Mesendoderm (in vitro differentiated cells): ENCODE results near the gene ARAP1.

Experiments used
- DNase-seq: peaks from one replicate; pipeline ENCODE4 v3.0.0; 2013
- H2AK5ac ChIP-seq: 2 replicates; pipeline ENCODE4 v1.6.1; 2013; ENCODE audit warnings: low read length, inconsistent platforms
- H2BK120ac ChIP-seq: 2 replicates; pipeline ENCODE4 v1.6.1; 2013; ENCODE audit warnings: low read depth, mild to moderate bottlenecking, low read length, moderate library complexity, mixed read lengths
- H2BK15ac ChIP-seq: replicated peaks from 2 replicates; pipeline ENCODE4 v1.6.1; 2013; ENCODE audit warnings: low read depth, mild to moderate bottlenecking, moderate library complexity
- H2BK5ac ChIP-seq: 2 replicates; pipeline ENCODE4 v1.6.1; 2013; ENCODE audit warnings: low read length, inconsistent platforms
- H3K18ac ChIP-seq: 2 replicates; pipeline ENCODE4 v1.6.1; 2013; ENCODE audit warnings: mild to moderate bottlenecking, low read length, mixed read lengths
- H3K23ac ChIP-seq: one replicate; pipeline ENCODE4 v1.6.1; 2013; ENCODE audit warnings: low read length
- H3K27ac ChIP-seq: 2 replicates; pipeline ENCODE4 v1.5.1; 2013; ENCODE audit warnings: low read depth, mild to moderate bottlenecking, inconsistent platforms, low read length, moderate library complexity
- H3K27me3 ChIP-seq: 2 replicates; pipeline ENCODE4 v1.6.1; 2013; ENCODE audit warnings: low read length, control low read depth, mild to moderate bottlenecking, inconsistent platforms; ENCODE audit not compliant: insufficient read depth, poor library complexity
- H3K36me3 ChIP-seq: 2 replicates; pipeline ENCODE4 v1.6.1; 2013; ENCODE audit warnings: low read length, inconsistent platforms; ENCODE audit not compliant: control insufficient read depth, insufficient read depth
- H3K4ac ChIP-seq: one replicate; pipeline ENCODE4 v1.6.1; 2013; ENCODE audit warnings: low read depth, mild to moderate bottlenecking, low read length, moderate library complexity
- H3K4me1 ChIP-seq: 2 replicates; pipeline ENCODE4 v1.6.1; 2013; ENCODE audit warnings: low read depth, low read length, inconsistent platforms; ENCODE audit not compliant: control insufficient read depth
- H3K4me2 ChIP-seq: 2 replicates; pipeline ENCODE4 v1.6.1; 2013; ENCODE audit warnings: low read length
- H3K4me3 ChIP-seq: 2 replicates; pipeline ENCODE4 v1.5.1; 2013; ENCODE audit warnings: mild to moderate bottlenecking, low read length
- H3K56ac ChIP-seq: one replicate; pipeline ENCODE4 v1.6.1; 2013; ENCODE audit warnings: low read length
- H3K79me1 ChIP-seq: 2 replicates; pipeline ENCODE4 v1.6.1; 2013; ENCODE audit warnings: low read length, inconsistent platforms
- H3K79me2 ChIP-seq: 2 replicates; pipeline ENCODE4 v1.6.1; 2013; ENCODE audit warnings: mild to moderate bottlenecking, low read length; ENCODE audit not compliant: control insufficient read depth, insufficient read depth
- H3K9ac ChIP-seq: 2 replicates; pipeline ENCODE4 v1.6.1; 2013; ENCODE audit warnings: low read length, inconsistent platforms
- H4K5ac ChIP-seq: one replicate; pipeline ENCODE4 v1.6.1; 2013; ENCODE audit warnings: low read length
- H4K8ac ChIP-seq: one replicate; pipeline ENCODE4 v1.6.1; 2013; ENCODE audit warnings: low read depth, mild to moderate bottlenecking, control low read depth, low read length, moderate library complexity
- WGBS: extraction: QIAGEN DNeasy Blood & Tissue Kit; methylation state at CpG from one replicate; pipeline ENCODE4 v1.1.7; 2013; ENCODE audit warnings: low lambda C conversion rate, missing lambda C conversion rate; ENCODE audit not compliant: insufficient coverage; ENCODE audit errors: extremely low coverage; 5-methylcytosine and 5-hydroxymethylcytosine counted together

ARAP1 gene

GRCh38 chr11:72702096-72702495, 50.1 kb downstream of the ARAP1 start:
- H3K56ac ChIP-seq: peak overlapping the region; percentile 40
- DNase-seq: no peak
- H3K27ac ChIP-seq: no peak overlapping the region
- H3K4me1 ChIP-seq: peaks cover 26% of the 10 kb centered on the region
- no peak overlapping the region for H3K9ac ChIP-seq
- WGBS: no CpG with 5 or more reads among the region's 7 CpGs
- H3K27me3 ChIP-seq: no peaks in the 10 kb centered on the region
- H3K4me3 ChIP-seq: no peak overlapping the region
- H3K4ac ChIP-seq: no peak overlapping the region
- peaks cover 9% of the 10 kb centered on the region for H3K36me3 ChIP-seq
- no peak overlapping the region for H2AK5ac ChIP-seq
- H3K79me1 ChIP-seq: peaks cover 2% of the 10 kb centered on the region
- no peak overlapping the region for H3K23ac ChIP-seq
- H3K79me2 ChIP-seq: no peaks in the 10 kb centered on the region
- H2BK5ac ChIP-seq: no peak overlapping the region
- no peak overlapping the region for H3K4me2 ChIP-seq
- H2BK120ac ChIP-seq: no peak overlapping the region
- H4K5ac ChIP-seq: no peak overlapping the region
- no peak overlapping the region for H4K8ac ChIP-seq
- H3K18ac ChIP-seq: no peak overlapping the region
- no peak overlapping the region for H2BK15ac ChIP-seq

DNA sequence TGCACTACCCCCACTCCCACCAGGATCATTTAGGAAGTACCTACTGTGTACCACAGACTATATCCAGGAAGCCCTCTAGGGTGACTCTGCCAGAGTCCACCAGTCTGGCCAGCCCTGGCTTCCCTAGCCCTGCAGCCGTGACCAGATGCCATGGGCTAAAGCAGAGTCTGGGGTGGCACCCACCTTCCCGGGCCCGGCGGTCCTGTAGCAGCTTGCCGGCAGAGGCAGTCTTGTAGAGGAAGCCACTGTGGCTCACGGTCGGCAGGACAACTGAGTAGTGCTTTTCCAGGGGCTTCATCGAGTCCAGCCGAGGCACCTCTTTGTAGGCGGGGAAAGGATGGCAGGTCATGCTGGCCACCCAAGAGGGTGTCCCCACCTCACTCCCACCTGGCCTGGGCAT, 50.7 kb downstream of the ARAP1 start:
- no peak overlapping the region for H3K4me3 ChIP-seq
- no peak overlapping the region for H2AK5ac ChIP-seq
- WGBS: no CpG with 5 or more reads among the region's 10 CpGs
- no peaks in the 10 kb centered on the region for H3K27me3 ChIP-seq
- no peak overlapping the region for H3K23ac ChIP-seq
- no peak overlapping the region for H4K8ac ChIP-seq
- H2BK15ac ChIP-seq: no peak overlapping the region
- no peak overlapping the region for H3K56ac ChIP-seq
- no peak overlapping the region for H3K18ac ChIP-seq
- H3K79me1 ChIP-seq: peaks cover 2% of the 10 kb centered on the region
- H3K9ac ChIP-seq: no peak overlapping the region
- DNase-seq: no peak
- peaks cover 24% of the 10 kb centered on the region for H3K4me1 ChIP-seq
- no peak overlapping the region for H3K4me2 ChIP-seq
- H3K4ac ChIP-seq: no peak overlapping the region
- H3K79me2 ChIP-seq: no peaks in the 10 kb centered on the region
- no peak overlapping the region for H2BK120ac ChIP-seq
- H3K36me3 ChIP-seq: peaks cover 13% of the 10 kb centered on the region
- H2BK5ac ChIP-seq: no peak overlapping the region
- H3K27ac ChIP-seq: no peak overlapping the region
- no peak overlapping the region for H4K5ac ChIP-seq

- Histone ChIP-seq H3K56ac (no peak overlapping the region), H3K27ac (no peak overlapping the region), H3K36me3 (peaks cover 17% of the 10 kb centered on the region), H3K4me1 (peaks cover 15% of the 10 kb centered on the region), H3K4me3 (no peak overlapping the region), H3K18ac (no peak overlapping the region), H3K23ac (no peak overlapping the region), H3K4me2 (no peak overlapping the region), H2BK15ac (no peak overlapping the region), H3K9ac (no peak overlapping the region), H2BK120ac (no peak overlapping the region), H3K27me3 (no peaks in the 10 kb centered on the region), H2BK5ac (no peak overlapping the region), H4K5ac (no peak overlapping the region), H3K4ac (no peak overlapping the region), H3K79me1 (peaks cover 2% of the 10 kb centered on the region), H2AK5ac (no peak overlapping the region), H3K79me2 (no peaks in the 10 kb centered on the region), H4K8ac (no peak overlapping the region)
- DNase-seq: peak; percentile 89
- WGBS: no CpG with 5 or more reads among the region's 3 CpGs
Observed at GRCh38 chr11:72700146-72700545, 52.1 kb downstream of the ARAP1 start.

- Histone ChIP-seq H3K9ac (no peak overlapping the region), H3K23ac (no peak overlapping the region), H3K18ac (no peak overlapping the region), H2AK5ac (no peak overlapping the region), H4K8ac (no peak overlapping the region), H3K4me3 (no peak overlapping the region), H3K36me3 (peaks cover 29% of the 10 kb centered on the region), H3K4ac (no peak overlapping the region), H3K79me2 (no peaks in the 10 kb centered on the region), H3K56ac (no peak overlapping the region), H2BK5ac (no peak overlapping the region), H2BK15ac (no peak overlapping the region), H3K4me2 (no peak overlapping the region), H2BK120ac (no peak overlapping the region), H3K79me1 (peaks cover 2% of the 10 kb centered on the region), H3K27ac (no peak overlapping the region), H3K4me1 (peaks cover 4% of the 10 kb centered on the region), H4K5ac (no peak overlapping the region), H3K27me3 (no peaks in the 10 kb centered on the region)
- no CpG with 5 or more reads among the region's 16 CpGs for WGBS
- DNase-seq: no peak
Observed at GRCh38 chr11:72697814-72698213, 54.4 kb downstream of the ARAP1 start.

- H3K23ac ChIP-seq: no peak overlapping the region
- no peaks in the 10 kb centered on the region for H3K79me1 ChIP-seq
Observed at GRCh38 chr11:72696866-72697700, 55.1 kb downstream of the ARAP1 start.

GRCh38 chr11:72695354-72695753, 56.9 kb downstream of the ARAP1 start:
- Histone ChIP-seq H3K4ac (no peak overlapping the region), H3K4me1 (peaks cover 2% of the 10 kb centered on the region), H4K5ac (no peak overlapping the region), H2BK5ac (no peak overlapping the region), H3K4me3 (no peak overlapping the region), H4K8ac (no peak overlapping the region), H3K79me2 (no peaks in the 10 kb centered on the region), H3K27ac (no peak overlapping the region), H2BK120ac (no peak overlapping the region), H3K36me3 (peaks cover 31% of the 10 kb centered on the region), H2BK15ac (no peak overlapping the region), H3K18ac (no peak overlapping the region), H3K56ac (no peak overlapping the region), H3K27me3 (no peaks in the 10 kb centered on the region), H3K9ac (no peak overlapping the region), H2AK5ac (no peak overlapping the region), H3K4me2 (no peak overlapping the region), H3K79me1 (no peaks in the 10 kb centered on the region), H3K23ac (no peak overlapping the region)
- WGBS: no CpG with 5 or more reads among the region's 7 CpGs
- no peak for DNase-seq

More at GRCh38 chr11:72696866-72697700, 55.1 kb downstream of the ARAP1 start:
- no peak overlapping the region for H3K9ac ChIP-seq
- no peak overlapping the region for H2BK5ac ChIP-seq
- H3K18ac ChIP-seq: no peak overlapping the region
- peak; percentile 59 for DNase-seq
- no peak overlapping the region for H3K4ac ChIP-seq
- H3K4me1 ChIP-seq: peaks cover 4% of the 10 kb centered on the region
- no peaks in the 10 kb centered on the region for H3K79me2 ChIP-seq
- H3K27ac ChIP-seq: no peak overlapping the region
- no peak overlapping the region for H2AK5ac ChIP-seq
- no CpG with 5 or more reads among the region's 44 CpGs for WGBS
- no peak overlapping the region for H2BK120ac ChIP-seq
- no peak overlapping the region for H4K8ac ChIP-seq
- peaks cover 33% of the 10 kb centered on the region for H3K36me3 ChIP-seq
- H3K56ac ChIP-seq: peak overlapping the region; percentile 34
- no peak overlapping the region for H3K4me2 ChIP-seq
- no peak overlapping the region for H2BK15ac ChIP-seq
- no peaks in the 10 kb centered on the region for H3K27me3 ChIP-seq
- no peak overlapping the region for H3K4me3 ChIP-seq
- no peak overlapping the region for H4K5ac ChIP-seq
